ENCODE data around the gene SCRN1. TPM values are rescaled to one million over a fixed set of nuclear protein-coding genes. Genes with fewer than 3 reads are reported as not detected.

SCRN1 gene
- total RNA-seq, 1 donor from 2014 or later, result 106 TPM

GRCh38 chr7:29883462-29884398 is 105.9 kb downstream of the SCRN1 start:
- Mint-ChIP-seq H3K4me1 (ENCODE audit: unreplicated experiment) (peaks cover 4% of the 10 kb centered on the region), H3K4me3 (ENCODE audit: unreplicated experiment) (no peak overlapping the region), H3K27ac (ENCODE audit: unreplicated experiment) (no peak overlapping the region), H3K36me3 (ENCODE audit: unreplicated experiment) (no peaks in the 10 kb centered on the region), H3K27me3 (ENCODE audit: unreplicated experiment) (peaks cover 19% of the 10 kb centered on the region), H3K9me3 (ENCODE audit: unreplicated experiment) (no peaks in the 10 kb centered on the region)
- peak; percentile 38 for DNase-seq (ENCODE audit: extremely low spot score, unreplicated experiment)
- no peak for TF ChIP-seq CTCF (IDR thresholded peaks at IDR 0.05)

GRCh38 chr7:29882481-29882880 is 107.1 kb downstream of the SCRN1 start:
- Mint-ChIP-seq H3K27me3 (ENCODE audit: unreplicated experiment) (peaks cover 19% of the 10 kb centered on the region), H3K4me1 (ENCODE audit: unreplicated experiment) (peaks cover 4% of the 10 kb centered on the region), H3K4me3 (ENCODE audit: unreplicated experiment) (no peak overlapping the region), H3K9me3 (ENCODE audit: unreplicated experiment) (no peaks in the 10 kb centered on the region), H3K36me3 (ENCODE audit: unreplicated experiment) (no peaks in the 10 kb centered on the region), H3K27ac (ENCODE audit: unreplicated experiment) (no peak overlapping the region)
- TF ChIP-seq CTCF (IDR thresholded peaks at IDR 0.05), result no peak
- DNase-seq (ENCODE audit: extremely low spot score, unreplicated experiment), result no peak

GRCh38 chr7:29881724-29882123 is 107.9 kb downstream of the SCRN1 start:
- Mint-ChIP-seq H3K27ac (ENCODE audit: unreplicated experiment) (no peak overlapping the region), H3K4me3 (ENCODE audit: unreplicated experiment) (no peak overlapping the region), H3K36me3 (ENCODE audit: unreplicated experiment) (no peaks in the 10 kb centered on the region), H3K9me3 (ENCODE audit: unreplicated experiment) (no peaks in the 10 kb centered on the region), H3K4me1 (ENCODE audit: unreplicated experiment) (peaks cover 4% of the 10 kb centered on the region), H3K27me3 (ENCODE audit: unreplicated experiment) (peaks cover 26% of the 10 kb centered on the region)
- no peak for DNase-seq (ENCODE audit: extremely low spot score, unreplicated experiment)
- no peak for TF ChIP-seq CTCF (IDR thresholded peaks at IDR 0.05)

- Mint-ChIP-seq H3K27me3 (ENCODE audit: unreplicated experiment) (peaks cover 39% of the 10 kb centered on the region), H3K27ac (ENCODE audit: unreplicated experiment) (no peak overlapping the region), H3K4me3 (ENCODE audit: unreplicated experiment) (no peak overlapping the region)
Measured at GRCh38 chr7:29879609-29880008, 110.0 kb downstream of the SCRN1 start.

More at GRCh38 chr7:29879609-29880008, 110.0 kb downstream of the SCRN1 start:
- Mint-ChIP-seq H3K4me1 (ENCODE audit: unreplicated experiment) (peaks cover 4% of the 10 kb centered on the region), H3K9me3 (ENCODE audit: unreplicated experiment) (no peaks in the 10 kb centered on the region), H3K36me3 (ENCODE audit: unreplicated experiment) (no peaks in the 10 kb centered on the region)
- no peak for TF ChIP-seq CTCF (IDR thresholded peaks at IDR 0.05)
- DNase-seq (ENCODE audit: extremely low spot score, unreplicated experiment), result no peak
